Right forelimb (tissue), 1 donor: ENCODE measurements around the gene NLK.
A peak's percentile ranks its signal among the peaks of the same experiment; 100 is the strongest.
"Not testable (repeated sequence)": the region's sequence is repeated elsewhere in the genome, so short reads cannot be mapped to it uniquely, and the experiment has no call there.

Experiments used
- DNase-seq: peaks from one replicate; pipeline ENCODE4 v3.0.0-alpha.2; 2018

The NLK gene

DNA sequence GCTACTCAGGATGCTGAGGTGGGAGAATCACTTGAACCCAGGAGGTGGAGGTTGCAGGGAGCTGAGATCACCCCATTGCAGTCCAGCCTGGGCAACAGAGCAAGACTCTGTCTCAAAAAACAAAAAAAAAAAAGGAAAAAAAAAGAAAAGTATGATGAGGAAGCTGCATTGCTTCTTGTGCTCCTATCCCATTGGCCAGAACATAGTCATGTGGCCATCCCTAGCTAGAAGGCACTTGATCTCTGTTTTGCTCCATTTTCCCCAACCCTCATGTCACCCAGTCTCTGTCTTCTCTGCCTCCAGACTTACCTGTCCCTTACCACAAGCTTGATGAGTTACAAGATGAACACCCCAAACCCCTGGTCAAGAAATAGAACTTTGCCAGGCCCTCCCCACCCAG lies 163.8 kb downstream of the NLK start:
- DNase-seq, result no peak

DNA sequence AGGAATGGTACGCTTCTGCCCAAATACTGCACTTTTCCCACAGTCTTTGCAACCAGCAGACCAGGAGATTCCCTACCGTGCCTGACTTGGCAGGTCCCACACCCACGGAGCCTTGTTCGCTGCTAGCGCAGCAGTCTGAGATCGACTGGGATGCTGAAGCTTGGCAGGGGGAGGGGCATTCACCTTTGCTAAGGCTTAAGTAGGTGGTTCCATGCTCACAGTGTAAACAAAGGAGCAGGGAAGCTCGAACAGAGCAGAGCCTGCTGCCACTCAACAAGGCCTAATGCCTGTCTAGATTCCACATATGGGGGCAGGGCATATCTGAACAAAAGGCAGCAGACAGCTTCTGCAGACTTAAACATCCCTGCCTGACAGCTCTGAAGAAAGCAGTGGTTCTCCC lies 169.3 kb downstream of the NLK start:
- no peak for DNase-seq

DNA sequence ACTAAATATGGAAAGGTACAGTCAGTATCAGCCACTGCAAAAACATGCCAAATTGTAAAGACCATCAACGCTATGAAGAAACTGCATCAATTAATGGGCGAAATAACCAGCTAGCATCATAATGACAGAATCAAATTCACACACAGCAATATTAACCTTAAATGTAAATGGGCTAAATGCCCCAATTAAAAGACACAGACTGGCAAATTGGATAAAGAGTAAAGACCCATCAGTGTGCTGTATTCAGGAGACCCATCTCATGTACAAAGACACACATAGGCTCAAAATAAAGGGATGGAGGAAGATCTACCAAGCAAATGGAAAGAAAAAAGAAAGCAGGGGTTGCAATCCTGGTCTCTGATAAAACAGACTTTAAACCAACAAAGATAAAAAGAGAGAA lies 171.1 kb downstream of the NLK start:
- not testable (repeated sequence) for DNase-seq

DNA sequence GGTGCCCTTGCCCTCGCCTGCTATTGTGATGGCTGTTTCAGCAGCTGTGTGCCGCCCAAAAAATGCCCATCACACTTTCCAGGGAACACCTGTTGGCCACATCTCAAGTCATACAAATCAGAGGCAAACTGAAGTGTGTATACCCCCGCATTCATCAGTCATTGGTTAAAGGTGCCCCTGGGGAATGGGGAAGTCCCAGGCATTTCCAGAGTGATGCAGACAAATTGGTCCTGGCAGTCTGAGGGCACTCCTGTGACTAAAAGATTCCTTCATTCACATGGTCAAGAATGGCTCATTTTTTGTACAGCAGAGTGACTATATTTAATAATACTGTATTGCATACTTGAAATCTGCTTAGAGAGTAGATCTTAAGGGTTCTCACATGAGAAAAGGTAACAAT lies 173.6 kb downstream of the NLK start:
- no peak for DNase-seq

DNA sequence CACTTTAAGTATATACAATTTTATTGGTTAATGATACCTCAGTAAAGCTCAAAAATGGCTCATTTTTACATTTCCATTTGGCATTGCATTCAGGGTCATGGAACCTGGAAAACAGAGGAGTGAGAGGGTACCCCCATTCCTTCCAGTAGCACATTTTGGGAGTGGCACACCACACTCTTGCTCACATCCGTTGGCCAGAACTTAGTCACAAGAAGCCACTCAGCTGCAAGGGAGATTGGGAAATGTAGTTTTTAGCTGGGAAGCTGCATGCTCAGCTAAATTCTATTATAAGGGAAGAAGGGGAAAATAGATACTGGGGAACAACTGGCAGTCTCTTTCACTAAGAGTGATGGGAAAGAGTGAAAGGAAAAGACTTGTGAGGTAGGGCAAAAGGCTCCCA lies 174.1 kb downstream of the NLK start:
- no peak for DNase-seq

DNA sequence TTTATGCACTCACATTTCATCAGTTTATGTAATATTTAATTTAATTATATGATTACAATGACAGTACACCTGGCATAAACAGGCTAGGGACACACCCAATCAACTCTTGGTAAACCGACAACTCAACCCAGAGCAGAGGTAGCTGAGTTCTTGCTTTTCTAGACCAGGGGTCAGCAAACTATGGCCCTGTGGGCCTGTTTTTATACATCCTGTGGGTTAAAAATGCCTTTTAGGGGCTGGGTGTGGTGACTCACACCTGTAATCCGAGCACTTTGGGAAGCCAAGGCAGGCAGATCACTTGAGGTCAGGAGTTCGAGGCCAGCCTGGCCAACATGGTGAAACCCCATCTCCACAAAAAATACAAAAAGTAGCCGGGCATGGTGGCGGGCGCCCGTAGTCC lies 177.3 kb downstream of the NLK start:
- no peak for DNase-seq

DNA sequence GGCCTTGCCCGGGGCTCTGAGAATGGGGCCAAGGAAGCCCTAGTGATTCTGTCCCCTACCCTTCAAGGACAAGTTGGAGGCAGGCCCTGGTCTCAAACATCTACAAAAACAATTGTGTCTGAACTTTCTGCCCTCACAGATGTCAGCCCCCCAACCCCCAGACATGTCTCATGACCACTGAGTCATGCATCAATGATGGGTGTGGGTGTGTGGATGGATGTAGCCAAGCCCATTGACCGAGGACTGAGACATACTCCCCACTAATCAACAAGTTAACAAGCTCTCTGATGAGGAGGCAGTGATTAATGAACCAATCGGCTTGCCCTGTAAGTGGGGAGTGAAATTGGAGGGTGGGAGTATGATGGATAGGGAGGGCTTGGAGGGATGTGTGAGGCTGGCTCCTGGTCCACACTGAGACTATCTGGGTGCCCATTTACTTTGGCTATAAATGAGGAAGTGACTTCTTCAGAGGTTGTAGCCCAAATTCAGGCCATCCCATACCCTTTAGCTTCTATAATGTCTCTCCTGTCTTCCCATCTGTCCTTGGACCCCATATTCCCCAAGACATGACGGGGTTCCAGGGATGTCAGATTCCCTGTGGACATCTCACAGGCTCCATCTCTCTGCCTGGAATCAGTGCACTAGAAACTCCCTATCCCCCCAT lies 179.4 kb downstream of the NLK start:
- no peak for DNase-seq

DNA sequence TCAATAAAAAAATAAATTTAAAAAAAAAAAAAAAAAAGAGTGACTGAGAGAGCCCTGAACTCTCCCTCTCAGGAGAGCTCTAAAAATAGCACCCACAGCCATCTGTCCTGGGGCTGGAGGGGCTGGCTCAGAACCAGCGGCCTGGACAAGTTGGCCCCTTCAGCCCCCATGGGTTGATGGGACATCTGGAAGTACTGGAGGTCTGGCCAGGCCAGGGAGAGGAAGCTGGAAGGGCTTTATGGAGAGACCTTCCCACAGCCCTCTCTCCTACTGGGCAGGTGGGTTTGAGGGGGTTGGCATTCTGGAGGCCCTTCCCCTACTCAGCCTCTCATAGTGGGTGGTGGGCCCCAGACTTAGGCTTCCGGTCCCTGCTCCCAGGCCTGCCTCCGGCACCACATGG lies 182.8 kb downstream of the NLK start:
- no peak for DNase-seq

DNA sequence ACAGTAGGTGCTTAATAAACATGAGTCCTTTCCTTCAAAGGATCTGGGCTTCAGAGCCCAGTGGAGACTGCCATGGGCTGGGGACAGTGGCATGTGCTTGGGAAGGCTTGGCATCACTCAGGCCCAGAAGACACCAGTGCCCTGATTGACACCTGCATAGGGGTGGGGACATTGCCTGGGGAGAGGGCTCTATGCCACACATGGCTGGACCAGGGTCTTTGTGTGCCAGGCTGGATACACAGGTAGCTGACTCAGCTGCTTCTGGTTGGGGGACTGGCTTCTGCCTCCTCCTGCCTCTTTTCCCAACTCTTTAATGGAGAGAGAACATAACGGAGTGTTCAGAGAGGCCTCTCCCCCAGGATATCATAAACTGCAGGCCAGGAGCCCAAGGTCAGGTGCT lies 183.4 kb downstream of the NLK start:
- DNase-seq, result no peak

DNA sequence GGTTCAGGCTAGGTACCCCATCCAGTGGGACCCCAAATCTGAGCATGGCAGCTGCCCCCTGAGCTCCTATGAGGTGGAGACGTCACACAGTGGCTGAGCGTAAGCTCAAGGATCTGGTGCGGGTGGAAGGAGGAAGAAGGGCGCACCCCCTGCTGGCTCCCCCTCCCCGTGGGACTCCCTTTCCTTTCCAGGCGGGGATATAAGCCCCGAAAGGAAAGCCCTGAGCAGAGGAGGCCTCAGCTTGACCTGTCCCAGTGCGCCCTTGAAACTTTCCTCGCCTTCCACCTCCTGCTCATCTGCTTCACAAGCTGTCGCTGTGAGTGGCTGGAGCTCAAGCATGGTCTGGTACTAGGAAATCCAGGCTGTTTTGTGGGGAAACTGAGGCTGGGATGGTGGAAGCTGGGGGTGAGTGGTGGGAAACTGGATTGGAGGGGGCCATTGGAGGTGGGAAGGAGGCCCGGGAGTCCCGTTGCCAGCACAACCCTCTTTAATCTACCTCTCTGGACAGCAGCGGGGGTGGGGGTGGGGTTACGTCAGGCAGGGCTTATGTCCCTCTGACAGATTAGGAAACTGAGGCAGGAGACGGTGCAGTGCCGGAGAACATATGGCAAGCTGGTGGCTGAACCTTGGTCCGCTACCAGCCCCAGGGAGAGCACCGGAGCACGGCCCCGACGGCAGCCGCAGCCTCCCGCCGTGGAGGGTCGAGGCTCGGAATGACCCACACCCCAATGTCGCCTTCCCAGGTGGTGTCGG lies 184.3 kb downstream of the NLK start:
- DNase-seq, result no peak

DNA sequence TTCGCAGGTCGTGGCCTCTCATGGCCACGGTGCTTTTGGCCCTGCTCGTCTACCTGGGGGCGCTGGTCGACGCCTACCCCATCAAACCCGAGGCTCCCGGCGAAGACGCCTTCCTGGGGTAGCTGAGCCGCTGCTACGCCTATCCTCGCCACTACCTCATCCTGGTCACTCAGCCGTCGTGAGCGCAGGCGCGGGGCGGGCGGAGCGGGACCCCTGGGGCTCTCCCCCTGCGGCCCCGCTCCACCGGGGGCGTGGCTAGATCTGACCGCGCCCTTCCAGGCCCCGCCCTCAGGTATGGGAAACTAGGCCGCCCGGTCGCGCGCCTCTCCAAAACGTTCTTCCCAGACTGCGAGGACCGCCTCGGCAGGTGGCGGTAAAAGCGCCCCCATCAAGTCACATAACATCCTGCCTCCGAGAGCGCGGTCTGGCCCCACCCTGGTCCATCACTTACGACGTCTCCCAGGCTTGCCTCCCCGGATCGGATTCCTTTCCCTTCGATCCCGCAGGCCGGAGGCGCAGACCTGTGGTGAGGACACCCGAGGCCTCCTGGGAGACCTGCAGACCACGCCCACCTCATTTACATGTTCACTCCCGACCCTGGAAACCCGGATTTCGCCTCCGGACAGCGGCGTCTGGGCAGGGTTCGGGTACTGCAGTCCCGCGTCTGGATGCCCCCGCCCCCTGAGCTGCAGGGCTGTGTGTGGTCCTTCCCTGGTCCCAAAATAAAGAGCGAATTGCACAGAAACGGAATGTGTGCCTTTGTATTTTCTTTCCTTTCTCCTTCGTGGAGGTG lies 185.0 kb downstream of the NLK start:
- DNase-seq, result no peak

DNA sequence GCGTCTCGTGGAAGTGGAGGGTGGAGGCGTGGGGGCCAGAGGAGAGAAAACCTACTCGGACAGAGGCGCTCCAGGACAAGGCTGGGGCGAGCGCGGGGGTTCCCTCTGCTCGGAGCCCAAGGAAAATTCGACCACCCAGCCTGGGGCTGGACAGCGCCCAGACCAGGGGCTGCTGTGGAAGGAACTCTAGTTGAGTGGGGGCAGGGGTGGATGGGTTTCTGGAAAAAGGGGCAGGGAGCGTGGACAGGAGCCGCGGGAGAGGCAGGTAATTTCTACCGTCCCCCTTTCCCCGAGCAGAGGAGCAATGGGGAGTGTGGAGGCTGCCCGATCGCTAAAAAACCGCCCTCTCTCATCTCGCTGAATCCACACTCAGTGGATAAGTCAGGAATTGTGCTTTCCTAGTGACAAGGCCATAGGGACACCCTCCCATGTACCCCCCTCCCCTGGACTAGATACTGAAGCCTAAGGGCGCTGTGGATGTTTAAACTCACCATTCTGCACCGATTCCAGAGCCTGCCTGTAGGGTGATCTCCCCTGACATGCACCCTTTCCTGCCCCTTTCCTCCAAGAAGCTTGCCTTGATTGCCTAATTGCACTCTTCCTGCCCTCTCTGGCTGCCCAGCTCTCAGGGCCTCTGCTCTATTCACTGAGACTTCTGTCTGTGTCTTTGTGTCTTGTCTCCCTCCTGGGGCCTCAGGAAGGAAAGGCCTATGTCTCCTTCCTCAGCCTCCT lies 185.8 kb downstream of the NLK start:
- no peak for DNase-seq

DNA sequence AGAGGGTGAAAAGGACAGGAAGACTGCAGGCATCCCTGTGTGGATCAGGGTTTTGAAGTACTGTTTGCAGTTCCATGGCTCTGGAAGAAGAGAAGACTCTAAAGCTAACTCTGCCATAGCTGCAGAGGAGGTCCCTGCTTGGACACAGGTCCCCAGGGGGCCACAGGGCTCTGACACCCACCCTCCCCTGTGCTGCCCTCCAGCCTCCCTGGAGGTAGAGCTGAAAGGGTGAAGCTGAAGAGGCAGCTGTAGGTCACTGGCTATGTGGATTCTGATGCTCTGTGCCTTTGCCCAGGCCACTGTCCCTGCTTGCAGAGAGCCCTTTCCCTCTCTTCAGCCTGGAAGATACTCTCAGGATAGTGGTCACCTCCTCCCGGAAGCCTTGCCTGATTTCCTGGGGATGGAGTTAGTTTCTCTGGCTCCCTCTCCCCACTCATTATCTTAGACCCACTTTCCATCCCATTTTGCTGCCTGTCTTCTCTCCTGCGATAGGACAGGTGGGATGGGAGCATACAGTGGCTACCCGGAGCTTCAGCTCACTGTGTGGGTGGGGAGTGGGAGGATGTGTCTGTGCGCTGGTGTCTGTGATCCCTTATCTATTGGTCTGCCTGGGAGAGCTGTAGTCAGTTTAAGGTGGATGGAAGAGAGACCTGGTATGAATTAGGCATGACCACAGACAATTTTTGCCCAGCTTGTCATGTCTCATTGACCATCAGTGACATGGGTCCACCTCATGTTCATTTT lies 186.7 kb downstream of the NLK start:
- no peak for DNase-seq

DNA sequence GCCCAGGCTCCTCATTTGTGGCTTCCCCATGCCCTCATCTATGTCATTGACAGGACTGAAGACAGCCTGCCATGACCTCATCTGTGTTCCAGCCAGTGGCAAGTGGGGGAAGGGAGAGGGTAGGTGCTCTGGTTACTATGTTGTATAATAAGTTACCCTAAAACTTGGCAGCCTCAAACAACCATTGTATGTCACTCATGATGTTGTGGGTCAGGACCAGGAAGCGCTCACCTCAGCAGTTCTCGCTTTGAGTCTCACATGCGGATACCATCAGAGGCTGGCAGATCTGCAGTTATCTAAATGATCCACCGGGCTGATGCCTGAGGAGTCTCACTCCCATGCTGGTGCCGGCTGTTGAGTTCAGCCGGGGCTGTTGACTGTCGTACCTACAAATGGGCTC lies 187.5 kb downstream of the NLK start:
- DNase-seq, result no peak

DNA sequence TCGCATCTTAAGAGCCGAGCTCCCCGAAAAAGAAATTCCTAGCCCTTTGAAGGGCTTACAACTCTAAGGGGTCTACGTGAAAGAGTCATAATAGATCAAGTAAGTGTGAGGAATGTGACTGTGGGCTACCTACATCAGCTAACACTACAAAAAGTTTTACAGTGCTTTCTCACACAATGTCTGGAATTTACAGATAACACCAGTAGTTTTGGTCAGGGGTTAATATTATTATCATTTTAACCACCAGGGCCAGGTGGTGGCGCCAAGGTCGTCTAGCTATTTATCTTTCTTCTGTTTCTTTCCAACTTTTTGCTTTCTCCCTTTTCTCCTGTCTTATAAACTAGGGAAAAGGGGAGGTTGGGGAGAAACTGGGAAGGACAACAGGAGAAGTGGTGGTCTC lies 188.1 kb downstream of the NLK start:
- not testable (repeated sequence) for DNase-seq

DNA sequence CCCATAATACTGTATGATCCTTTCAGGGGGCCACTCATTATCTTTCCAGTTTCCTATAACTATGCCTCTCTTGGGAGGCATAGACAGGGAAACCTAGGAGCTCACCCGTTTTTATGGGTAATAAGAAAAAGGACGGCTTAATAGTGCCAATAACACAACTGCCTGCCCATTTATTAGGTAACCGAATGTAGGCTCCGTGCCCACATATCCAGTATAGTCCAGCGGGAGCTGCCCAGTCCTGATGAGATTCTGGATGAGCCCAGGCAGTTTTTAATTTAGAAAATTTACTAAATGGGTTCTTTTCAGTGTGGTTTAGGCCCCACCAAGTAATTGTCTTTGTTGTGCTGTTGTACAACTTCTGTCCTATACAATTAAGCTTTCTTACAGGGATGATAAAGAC lies 189.1 kb downstream of the NLK start:
- not testable (repeated sequence) for DNase-seq

DNA sequence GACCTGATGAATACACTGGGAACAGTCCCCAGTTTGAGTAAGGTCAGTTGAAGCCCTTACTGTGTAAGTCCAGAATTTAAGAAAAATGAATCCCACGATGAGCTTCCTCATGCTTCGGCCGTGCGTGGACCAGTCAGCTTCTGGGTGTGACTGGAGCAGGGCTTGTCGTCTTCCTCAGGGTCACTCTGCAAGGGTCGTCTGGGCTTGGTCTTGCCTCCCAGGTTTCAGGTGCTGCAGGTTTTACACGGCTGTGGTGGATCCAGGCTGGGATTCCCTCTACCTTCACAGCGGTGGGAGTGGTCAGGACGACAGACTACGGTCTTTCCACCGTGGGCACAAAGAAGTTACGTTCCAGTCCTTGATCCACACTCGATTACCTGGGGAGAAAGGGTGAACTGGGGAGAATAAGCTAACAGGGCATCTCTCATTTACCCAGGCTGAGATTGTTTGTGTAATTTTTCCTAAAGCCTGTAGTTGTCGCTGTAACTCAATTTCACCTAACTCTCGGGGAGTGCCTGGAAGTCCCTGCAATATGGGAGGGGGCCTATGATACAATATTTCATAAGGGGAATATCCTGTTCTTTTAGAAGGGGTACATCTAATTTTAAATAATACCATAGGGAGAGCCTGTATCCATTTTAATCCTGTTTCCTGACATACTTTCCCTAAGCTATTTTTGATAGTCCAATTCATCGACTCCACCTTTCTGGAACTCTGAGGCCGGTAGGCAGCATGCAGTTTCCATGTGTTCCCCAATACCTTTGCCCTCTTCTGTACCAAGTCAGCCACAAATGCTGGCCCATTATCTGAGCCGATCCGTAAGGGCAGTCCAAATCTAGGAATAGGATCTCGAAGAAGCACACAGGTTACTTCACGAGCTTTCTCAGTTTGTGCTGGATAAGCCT lies 190.7 kb downstream of the NLK start:
- peak; percentile 16 for DNase-seq

DNA sequence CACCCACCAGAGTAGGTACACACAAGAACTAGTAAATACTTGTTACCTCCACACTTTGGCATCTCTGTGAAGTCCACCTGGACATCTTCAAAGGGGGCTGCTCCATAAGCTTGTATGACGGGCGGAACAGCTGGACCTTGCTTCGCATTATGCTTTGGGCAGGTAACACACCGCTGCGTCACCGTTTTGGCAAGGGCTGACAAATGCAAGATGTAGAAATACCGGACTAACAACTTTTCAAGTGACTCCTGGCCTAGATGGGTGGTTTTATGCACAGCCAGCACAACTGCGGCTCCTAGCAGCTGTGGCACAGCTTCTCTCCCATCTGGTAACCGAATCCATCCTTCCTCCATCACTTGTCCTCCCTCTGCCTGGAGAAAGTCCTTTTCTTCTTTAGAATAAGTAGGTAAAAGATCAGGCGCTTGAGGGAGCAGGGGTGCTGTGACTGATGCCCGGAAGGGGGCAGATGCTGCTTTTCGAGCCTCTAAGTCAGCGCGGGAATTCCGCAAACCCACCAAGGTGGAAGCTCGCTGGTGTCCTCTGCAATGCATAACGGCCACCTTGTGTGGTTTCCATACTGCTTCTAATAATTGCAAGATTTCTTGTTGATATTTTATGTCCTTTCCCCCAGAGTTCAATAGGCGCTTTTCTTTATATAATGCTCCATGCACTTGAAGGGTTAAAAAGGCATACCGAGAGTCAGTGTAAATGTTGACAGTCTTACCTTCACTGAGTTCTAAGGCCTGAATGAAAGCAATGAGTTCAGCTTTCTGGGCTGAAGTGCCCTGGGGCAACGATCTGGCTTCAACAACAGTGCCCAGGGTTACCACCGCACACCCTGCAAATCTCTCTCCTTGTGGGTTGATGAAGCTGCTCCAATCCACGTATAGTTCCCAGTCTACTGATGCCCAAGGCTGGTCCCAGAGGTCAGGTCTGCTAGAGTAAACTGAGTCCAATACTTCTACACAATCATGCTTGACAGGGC lies 191.7 kb downstream of the NLK start:
- DNase-seq, result peak; percentile 16

DNA sequence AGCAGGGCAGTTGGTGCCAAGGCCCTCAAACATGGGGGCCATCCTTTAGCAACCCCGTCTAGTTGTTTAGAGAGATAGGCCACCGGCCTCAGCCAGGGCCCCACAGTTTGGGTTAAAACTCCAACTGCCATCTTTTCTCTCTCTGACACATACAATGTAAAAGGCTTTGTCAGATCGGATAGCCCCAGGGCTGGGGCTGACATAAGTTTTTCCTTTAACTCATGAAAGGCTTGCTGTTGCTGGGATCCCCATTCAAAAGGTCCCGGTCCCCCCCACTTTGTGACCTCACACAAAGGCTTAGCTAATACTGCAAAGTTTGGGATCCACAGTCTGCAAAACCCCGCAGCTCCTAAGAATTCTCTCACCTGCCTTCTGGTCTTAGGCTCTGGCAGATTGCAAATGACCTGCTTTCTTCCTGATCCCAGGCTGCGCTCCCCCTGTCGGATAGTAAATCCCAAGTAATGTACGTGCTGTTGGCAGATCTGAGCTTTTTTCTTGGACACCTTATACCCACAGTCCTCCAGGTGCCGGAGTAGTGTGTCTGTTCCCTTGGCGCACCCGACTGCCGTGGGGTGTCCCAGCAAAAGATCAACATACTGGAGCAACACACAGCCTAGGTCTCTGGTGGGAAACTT lies 192.7 kb downstream of the NLK start:
- DNase-seq, result peak; percentile 4
